ENCODE data around the gene AKAP9.
"Not testable (repeated sequence)": the region's sequence is repeated elsewhere in the genome, so short reads cannot be mapped to it uniquely, and the experiment has no call there.

Gene AKAP9

DNA sequence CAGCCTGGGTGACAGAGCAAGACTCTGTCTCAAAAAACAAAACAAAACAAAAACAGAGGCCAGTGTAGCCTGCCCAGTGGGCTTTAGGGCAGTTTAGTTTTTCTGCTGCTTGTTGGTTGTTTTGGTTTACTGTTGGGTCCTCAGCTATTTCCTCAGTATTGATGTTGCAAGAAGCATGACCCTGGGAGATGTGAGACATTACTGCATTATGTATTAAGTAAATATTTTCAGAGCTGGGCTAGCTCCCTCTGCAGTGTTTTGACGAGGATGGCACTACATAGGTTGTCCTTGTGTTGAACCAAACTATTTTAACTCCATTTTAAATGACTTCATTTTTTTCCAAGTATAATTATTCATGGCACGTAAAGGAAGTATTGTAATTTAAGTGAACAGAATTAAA, 4.8 kb downstream of the AKAP9 start:
- H3K4me3 ChIP-seq (ENCODE audit: low read depth, low read length) = no peak overlapping the region

DNA sequence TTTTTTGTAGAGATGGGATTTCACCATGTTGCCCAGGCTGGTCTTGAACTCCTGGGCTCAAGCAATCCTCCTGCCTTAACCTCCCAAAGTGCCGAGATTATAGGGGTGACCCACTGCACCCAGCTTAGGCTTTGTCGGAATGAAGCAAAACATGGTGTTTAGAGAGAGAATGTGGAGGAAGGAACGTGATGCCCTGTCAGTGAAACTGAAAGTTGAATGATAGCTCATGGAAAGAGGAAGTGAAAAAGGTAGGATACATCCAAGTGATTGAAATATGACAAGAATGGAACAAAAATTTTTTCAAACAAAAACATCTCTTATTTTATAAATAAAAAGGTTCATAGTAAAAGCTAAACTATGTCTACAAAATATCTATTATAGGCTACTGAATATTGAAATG, 5.9 kb downstream of the AKAP9 start:
- H3K4me3 ChIP-seq (ENCODE audit: low read depth, low read length) = no peak overlapping the region

GRCh38 chr7:91947948-91948347, 7.3 kb downstream of the AKAP9 start:
- H3K4me3 ChIP-seq (ENCODE audit: low read depth, low read length) = no peak overlapping the region

- no peak overlapping the region for H3K4me3 ChIP-seq (ENCODE audit: low read depth, low read length)
These were observed 8.8 kb downstream of the AKAP9 start for GRCh38 chr7:91949221-91950009.

DNA sequence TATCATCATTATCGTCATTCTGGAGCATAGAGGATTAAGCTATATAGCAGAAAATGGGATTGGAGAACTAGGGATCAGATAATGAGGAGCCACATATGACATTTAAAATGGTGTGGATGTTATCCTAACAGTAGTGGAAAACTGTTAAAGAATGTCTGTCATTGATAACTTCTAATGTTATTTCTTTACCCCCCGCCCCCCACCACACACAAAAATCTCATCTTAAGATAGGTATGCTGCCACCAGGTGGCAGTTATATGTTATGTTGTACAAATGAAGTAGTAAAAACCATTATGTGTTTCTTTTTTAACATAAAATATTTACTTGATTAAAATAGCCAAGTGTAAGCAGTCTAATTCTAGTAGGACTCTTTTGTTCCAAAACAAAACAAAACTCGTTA, 13.0 kb downstream of the AKAP9 start:
- no peak overlapping the region for H3K4me3 ChIP-seq (ENCODE audit: low read depth, low read length)

DNA sequence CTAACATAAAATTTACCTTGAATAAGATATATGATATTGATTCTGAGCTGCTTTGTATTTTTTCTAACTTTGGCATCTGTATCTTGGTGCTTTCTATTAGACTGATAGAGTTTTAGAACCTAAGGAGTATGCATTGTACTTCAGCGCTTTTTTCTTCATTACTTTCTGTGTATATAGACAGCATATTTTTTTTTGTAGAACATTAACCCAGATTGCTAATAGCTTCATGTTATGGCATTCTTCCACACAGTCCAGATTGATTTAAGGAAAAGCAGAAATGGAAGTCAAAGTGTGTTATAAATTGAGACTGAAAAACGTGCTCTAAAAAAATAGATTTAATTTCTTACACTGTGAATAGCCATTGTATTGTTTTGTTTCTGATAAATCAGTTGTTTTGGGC, 15.8 kb downstream of the AKAP9 start:
- H3K4me3 ChIP-seq (ENCODE audit: low read depth, low read length) = not testable (repeated sequence)

- no peak overlapping the region for H3K4me3 ChIP-seq (ENCODE audit: low read depth, low read length)
These were observed 16.6 kb downstream of the AKAP9 start for GRCh38 chr7:91957232-91957631.

- H3K4me3 ChIP-seq (ENCODE audit: low read depth, low read length) = no peak overlapping the region
These were observed 17.2 kb downstream of the AKAP9 start for GRCh38 chr7:91957823-91958222.

DNA sequence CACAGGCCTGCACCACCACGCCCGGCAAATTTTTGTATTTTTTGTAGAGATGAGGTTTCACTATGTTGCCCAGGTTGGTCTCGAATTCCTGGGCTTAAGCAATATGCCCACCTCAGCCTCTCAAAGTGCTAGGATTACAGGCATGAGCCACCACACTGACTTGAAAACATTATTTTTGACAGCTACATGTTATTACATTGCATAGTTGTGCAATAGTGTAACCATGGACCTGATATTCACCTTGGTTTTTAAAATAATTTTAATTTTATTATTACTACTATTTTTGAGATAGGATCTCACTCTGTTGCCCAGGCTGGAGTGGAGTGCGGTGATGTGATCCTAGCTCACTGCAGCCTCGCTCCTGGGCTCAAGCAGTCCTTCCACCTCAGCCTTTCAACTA, 18.4 kb downstream of the AKAP9 start:
- no peak overlapping the region for H3K4me3 ChIP-seq (ENCODE audit: low read depth, low read length)

GRCh38 chr7:91961816-91962215, 21.2 kb downstream of the AKAP9 start:
- no peak overlapping the region for H3K4me3 ChIP-seq (ENCODE audit: low read depth, low read length)

- no peak overlapping the region for H3K4me3 ChIP-seq (ENCODE audit: low read depth, low read length)
These were observed 21.8 kb downstream of the AKAP9 start for GRCh38 chr7:91962419-91962818.

GRCh38 chr7:91967513-91967912, 26.9 kb downstream of the AKAP9 start:
- H3K4me3 ChIP-seq (ENCODE audit: low read depth, low read length) = not testable (repeated sequence)

DNA sequence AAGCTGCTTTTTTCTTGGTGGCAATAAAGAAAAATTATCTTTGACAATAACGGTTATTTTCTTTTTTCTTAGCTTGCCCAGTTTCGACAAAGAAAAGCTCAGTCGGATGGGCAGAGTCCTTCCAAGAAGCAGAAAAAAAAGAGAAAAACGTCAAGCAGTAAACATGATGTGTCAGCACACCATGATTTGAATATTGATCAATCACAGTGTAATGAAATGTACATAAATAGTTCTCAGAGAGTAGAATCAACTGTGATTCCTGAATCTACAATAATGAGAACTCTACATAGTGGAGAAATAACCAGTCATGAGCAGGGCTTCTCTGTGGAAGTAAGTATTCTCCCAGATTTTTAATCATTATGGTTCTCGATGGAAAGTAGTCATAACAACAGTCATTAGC, 33.0 kb downstream of the AKAP9 start:
- no peak overlapping the region for H3K4me3 ChIP-seq (ENCODE audit: low read depth, low read length)

- H3K4me3 ChIP-seq (ENCODE audit: low read depth, low read length) = no peak overlapping the region
These were observed 33.4 kb downstream of the AKAP9 start for GRCh38 chr7:91974066-91974465.

DNA sequence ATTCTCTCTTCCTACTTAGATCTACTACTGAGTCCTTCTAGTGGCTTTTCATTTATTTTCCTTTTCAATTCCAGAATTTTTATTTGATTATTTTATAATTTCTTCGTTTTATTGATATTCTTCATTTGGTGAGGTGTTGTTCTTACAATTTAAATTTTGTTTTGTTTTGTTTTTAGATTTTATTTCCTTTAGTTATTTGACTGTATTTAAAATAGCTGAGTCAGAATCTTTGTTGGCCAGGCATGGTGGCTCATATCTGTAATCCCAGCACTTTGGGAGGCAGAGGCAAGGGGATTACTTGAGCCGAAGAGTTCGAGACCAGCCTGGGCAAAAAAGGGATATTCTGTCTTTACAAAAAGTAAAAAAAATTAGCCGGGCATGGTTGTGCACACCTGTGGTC, 36.1 kb downstream of the AKAP9 start:
- H3K4me3 ChIP-seq (ENCODE audit: low read depth, low read length) = no peak overlapping the region

- H3K4me3 ChIP-seq (ENCODE audit: low read depth, low read length) = no peak overlapping the region
These were observed 38.9 kb downstream of the AKAP9 start for GRCh38 chr7:91979590-91979989.

DNA sequence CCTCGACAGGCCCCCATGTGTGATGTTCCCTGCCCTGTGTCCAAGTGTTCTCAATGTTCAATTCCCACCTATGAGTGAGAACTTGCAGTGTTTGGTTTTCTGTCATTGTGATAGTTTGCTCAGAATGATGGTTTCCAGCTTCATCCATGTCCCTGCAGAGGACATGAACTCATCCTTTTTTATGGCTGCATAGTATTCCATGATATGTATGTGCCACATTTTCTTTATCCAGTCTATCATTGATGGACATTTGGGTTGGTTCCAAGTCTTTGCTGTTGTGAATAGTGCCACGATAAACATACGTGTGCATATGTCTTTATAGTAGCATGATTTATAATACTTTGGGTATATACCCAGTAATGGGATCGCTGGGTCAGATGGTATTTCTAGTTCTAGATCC, 41.7 kb downstream of the AKAP9 start:
- H3K4me3 ChIP-seq (ENCODE audit: low read depth, low read length) = not testable (repeated sequence)

GRCh38 chr7:91988213-91988612, 47.6 kb downstream of the AKAP9 start:
- no peak overlapping the region for H3K4me3 ChIP-seq (ENCODE audit: low read depth, low read length)

DNA sequence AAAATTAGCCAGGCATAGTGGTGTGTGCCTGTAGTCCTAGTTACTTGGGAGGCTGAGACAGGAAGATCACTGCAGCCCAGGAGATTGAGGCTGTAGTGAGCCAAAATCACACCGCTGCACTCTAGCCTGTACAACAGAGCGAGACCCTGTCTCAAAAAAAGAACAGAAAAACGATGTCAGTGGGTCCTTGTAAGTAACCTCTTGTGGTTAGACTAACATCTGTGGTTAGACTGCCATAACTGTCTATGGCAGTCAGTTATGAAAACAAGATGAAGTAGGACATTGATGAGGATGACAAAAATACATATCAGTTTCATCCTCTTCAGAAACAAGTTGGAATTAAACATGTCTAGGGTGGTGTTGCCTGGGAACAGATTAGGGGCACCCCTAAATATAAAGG, 53.3 kb downstream of the AKAP9 start:
- no peak overlapping the region for H3K4me3 ChIP-seq (ENCODE audit: low read depth, low read length)

- H3K4me3 ChIP-seq (ENCODE audit: low read depth, low read length) = no peak overlapping the region
These were observed 54.9 kb downstream of the AKAP9 start for GRCh38 chr7:91995391-91996105.

DNA sequence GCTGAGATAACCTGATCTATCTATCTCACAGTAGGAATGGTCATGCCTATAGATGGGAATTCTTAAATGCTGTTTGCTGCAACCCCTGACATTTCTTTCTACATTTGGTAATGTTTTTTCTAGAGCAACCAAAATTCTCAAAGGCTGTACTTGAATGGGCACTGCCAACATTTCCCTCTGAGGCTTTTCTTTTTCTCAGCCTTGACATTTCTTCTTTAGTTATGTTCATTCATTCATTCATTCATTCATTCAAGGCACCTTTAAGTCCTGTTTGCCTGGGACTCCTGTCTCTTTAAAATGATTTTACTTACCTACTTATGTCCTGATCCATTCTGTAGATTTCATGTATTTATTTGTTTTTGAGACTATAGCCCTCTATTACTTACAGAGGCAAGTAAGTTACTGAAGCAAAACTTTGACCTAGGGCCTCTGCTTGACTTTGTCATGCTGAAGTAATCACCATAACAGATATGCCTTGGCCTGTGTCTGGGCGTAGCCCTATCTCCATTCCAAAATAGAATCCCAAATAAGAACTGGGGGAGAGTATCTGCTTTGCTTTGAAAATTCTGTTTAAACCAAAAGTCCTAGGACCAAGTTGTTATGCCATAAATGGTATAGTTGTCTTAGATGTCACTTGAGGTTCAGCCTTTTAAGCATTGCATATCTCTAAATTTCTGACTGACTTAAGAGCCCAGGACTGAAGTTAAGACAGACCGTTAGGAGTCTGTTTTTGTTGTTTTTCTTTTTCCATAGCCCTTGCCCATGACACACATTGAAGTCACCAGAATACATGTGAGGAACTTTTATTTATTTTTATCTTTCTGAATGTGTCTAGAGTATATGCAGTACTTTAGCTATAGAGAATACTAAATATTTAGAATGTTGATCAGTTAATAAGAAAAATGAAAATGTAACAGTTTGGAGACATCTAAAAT, 59.2 kb downstream of the AKAP9 start:
- no peak overlapping the region for H3K4me3 ChIP-seq (ENCODE audit: low read depth, low read length)
